Measurements from ENCODE around the gene PAGE2. TPM values are rescaled to one million over a fixed set of nuclear protein-coding genes. Genes with fewer than 3 reads are reported as not detected.

The PAGE2 gene
- total RNA-seq, 4 donors from 2014 or later: not detected

DNA sequence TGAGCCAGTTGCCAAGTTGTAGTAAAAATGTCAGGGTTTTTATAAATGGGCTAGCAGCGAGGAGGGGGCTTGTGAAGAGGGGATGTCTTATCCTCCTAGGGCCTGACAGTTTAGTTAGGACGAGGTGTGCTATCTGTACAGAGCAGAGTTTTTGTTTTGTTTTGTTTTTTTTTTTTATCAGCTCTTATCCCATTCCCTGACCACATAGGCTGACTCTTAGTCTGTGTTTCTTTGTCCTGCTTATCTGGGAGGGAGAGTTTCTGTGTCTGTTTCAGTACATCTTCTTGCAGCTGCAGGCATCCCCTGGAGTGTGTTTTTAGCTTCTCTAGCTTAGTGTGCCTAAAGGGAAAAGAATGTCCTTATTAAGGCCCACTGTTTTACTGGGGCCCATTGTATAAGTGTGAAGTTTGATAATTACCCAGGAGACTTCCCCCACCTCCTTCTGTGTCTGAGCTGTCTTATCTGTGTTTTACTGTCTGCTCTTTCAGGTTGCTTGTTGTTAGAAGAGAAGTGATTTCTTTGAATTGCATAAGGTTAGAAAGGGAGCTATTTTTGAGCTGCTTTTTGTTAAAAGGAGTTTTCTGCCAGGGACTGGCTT is 32.0 kb downstream of the PAGE2 start:
- no peak overlapping the region for H3K4me3 ChIP-seq (ENCODE audit: low read depth, poor library complexity, severe bottlenecking)
- intact Hi-C loops (cut with DNase I; ENCODE audit: low total_unique reads): no loop called here
- DNase-seq (ENCODE audit: low spot score in 2 of 2): no peak
- WGBS, 2 donors: 39 to 51% methylated on average over 2 of the region's 2 CpGs
- TF ChIP-seq POLR2A (IDR thresholded peaks at IDR 0.05): no peak
- TF ChIP-seq CTCF (IDR thresholded peaks at IDR 0.05): no peak

- TF ChIP-seq CTCF (IDR thresholded peaks at IDR 0.05): no peak
- no peak for TF ChIP-seq POLR2A (IDR thresholded peaks at IDR 0.05)
- WGBS, 2 donors: 73 to 93% methylated on average over 7 of the region's 7 CpGs
- no peak overlapping the region for H3K4me3 ChIP-seq (ENCODE audit: low read depth, poor library complexity, severe bottlenecking)
- no peak for DNase-seq (ENCODE audit: low spot score in 2 of 2)
- intact Hi-C loops (cut with DNase I; ENCODE audit: low total_unique reads): no loop called here
Observed at GRCh38 chrX:55123900-55124299, 35.1 kb downstream of the PAGE2 start.

- WGBS, 2 donors: 58 to 82% methylated on average over 2 of the region's 2 CpGs
- DNase-seq (ENCODE audit: low spot score in 2 of 2): no peak
- TF ChIP-seq POLR2A (IDR thresholded peaks at IDR 0.05) (no peak), CTCF (IDR thresholded peaks at IDR 0.05) (no peak)
- intact Hi-C loops (cut with DNase I; ENCODE audit: low total_unique reads): no loop called here
- H3K4me3 ChIP-seq (ENCODE audit: low read depth, poor library complexity, severe bottlenecking): no peak overlapping the region
Observed at GRCh38 chrX:55127692-55128091, 38.9 kb downstream of the PAGE2 start.

- H3K4me3 ChIP-seq (ENCODE audit: low read depth, poor library complexity, severe bottlenecking): no peak overlapping the region
- WGBS, 2 donors: 43 to 44% methylated on average over 2 of the region's 2 CpGs
- no peak for DNase-seq (ENCODE audit: low spot score in 2 of 2)
- TF ChIP-seq CTCF (IDR thresholded peaks at IDR 0.05) (no peak), POLR2A (IDR thresholded peaks at IDR 0.05) (no peak)
- intact Hi-C loops (cut with DNase I; ENCODE audit: low total_unique reads): no loop called here
Observed at GRCh38 chrX:55129361-55129760, 40.5 kb downstream of the PAGE2 start.

DNA sequence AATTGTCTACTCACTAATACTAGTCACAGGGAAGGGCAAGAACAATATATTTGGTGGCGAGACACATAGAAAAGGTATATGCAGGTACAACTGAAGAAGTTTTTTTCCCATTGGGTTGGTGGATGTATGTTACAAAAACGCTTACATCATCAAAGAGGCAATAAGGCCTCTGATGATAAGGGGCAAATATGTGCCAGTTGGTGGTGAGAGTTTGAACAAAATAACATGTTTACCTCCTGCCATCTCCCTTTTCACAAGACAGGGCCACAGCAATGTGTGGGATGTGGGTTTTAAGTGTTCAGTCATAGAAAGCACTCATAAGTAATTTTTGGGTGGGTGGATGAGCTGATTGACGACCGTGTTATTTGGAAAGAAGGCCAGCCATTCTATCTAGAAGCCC is 41.7 kb downstream of the PAGE2 start:
- intact Hi-C loops (cut with DNase I; ENCODE audit: low total_unique reads): no loop called here
- DNase-seq (ENCODE audit: low spot score in 2 of 2): no peak
- WGBS, 2 donors: 68 to 84% methylated on average over 4 of the region's 4 CpGs
- TF ChIP-seq POLR2A (IDR thresholded peaks at IDR 0.05) (no peak), CTCF (IDR thresholded peaks at IDR 0.05) (no peak)
- H3K4me3 ChIP-seq (ENCODE audit: low read depth, poor library complexity, severe bottlenecking): no peak overlapping the region

- H3K4me3 ChIP-seq (ENCODE audit: low read depth, poor library complexity, severe bottlenecking): no peak overlapping the region
- TF ChIP-seq CTCF (IDR thresholded peaks at IDR 0.05) (no peak), POLR2A (IDR thresholded peaks at IDR 0.05) (no peak)
- intact Hi-C loops (cut with DNase I; ENCODE audit: low total_unique reads): no loop called here
- DNase-seq (ENCODE audit: low spot score in 2 of 2): no peak
Observed at GRCh38 chrX:55132416-55132815, 43.6 kb downstream of the PAGE2 start.
